ENCODE results near the gene WAS. TPM values are rescaled to one million over a fixed set of nuclear protein-coding genes. Genes with fewer than 3 reads are reported as not detected.

WAS gene
- total and polyA plus RNA-seq, 8 donors: 0.39 to 7.5 (median 1.0) TPM

GRCh38 chrX:48702716-48703115 lies 19.1 kb downstream of the WAS start:
- ATAC-seq: no peak
- Histone ChIP-seq H3K4me1 (no peaks in the 10 kb centered on the region), H3K36me3 (no peaks in the 10 kb centered on the region), H3K27me3 (no peaks in the 10 kb centered on the region), H3K9me3 (no peaks in the 10 kb centered on the region), H3K27ac (no peak overlapping the region), H3K4me3 (no peak overlapping the region)
- no peak for DNase-seq
- 71 to 82% methylated on average over 4 of the region's 4 CpGs for WGBS, 2 donors
- TF ChIP-seq CTCF (IDR thresholded peaks at IDR 0.05): no peak
- FAIRE-seq: no peak
- intact Hi-C loops (cut with DNase I): no loop called here

GRCh38 chrX:48703228-48703627 lies 19.6 kb downstream of the WAS start:
- no peak overlapping the region for H3K4me3 ChIP-seq
- H3K36me3 ChIP-seq: no peaks in the 10 kb centered on the region
- H3K4me1 ChIP-seq: no peaks in the 10 kb centered on the region
- no peaks in the 10 kb centered on the region for H3K9me3 ChIP-seq
- no peak for DNase-seq
- FAIRE-seq: no peak
- no peak for TF ChIP-seq CTCF (IDR thresholded peaks at IDR 0.05)
- 68 to 85% methylated on average over 7 of the region's 7 CpGs for WGBS, 2 donors
- H3K27me3 ChIP-seq: no peaks in the 10 kb centered on the region
- intact Hi-C loops (cut with DNase I): no loop called here
- ATAC-seq: no peak
- H3K27ac ChIP-seq: no peak overlapping the region

- intact Hi-C loops (cut with DNase I): no loop called here
- H3K4me1 ChIP-seq: no peaks in the 10 kb centered on the region
- no peak for TF ChIP-seq CTCF (IDR thresholded peaks at IDR 0.05)
- ATAC-seq: no peak
- no peaks in the 10 kb centered on the region for H3K36me3 ChIP-seq
- FAIRE-seq: no peak
- DNase-seq: no peak
- no peaks in the 10 kb centered on the region for H3K9me3 ChIP-seq
- H3K27ac ChIP-seq: no peak overlapping the region
- WGBS, 2 donors: 58 to 62% methylated on average over 4 of the region's 4 CpGs
- H3K27me3 ChIP-seq: no peaks in the 10 kb centered on the region
- H3K4me3 ChIP-seq: no peak overlapping the region
These were observed 20.3 kb downstream of the WAS start for GRCh38 chrX:48703642-48704481.

DNA sequence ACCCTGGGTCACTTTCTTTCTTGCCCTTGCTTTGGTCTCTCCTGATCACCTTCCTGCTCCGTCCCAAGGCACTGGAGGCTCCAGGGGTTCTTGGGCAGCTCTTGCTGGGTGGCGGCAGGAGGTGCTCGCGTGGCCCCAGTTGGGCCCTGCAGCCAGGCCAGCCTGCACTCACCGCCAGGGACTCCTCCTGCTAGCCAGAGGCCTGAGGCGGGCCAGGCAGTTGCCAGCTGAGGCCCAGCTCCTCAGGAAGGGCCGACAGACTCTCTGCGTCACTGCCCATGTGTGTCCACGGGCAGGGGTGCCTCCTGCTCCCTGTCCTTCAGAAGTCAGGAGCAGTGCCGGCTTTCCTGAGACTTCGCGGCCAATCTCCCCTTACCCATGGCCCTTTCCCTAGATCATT lies 22.3 kb downstream of the WAS start:
- H3K4me3 ChIP-seq: no peak overlapping the region
- no peak overlapping the region for H3K27ac ChIP-seq
- H3K9me3 ChIP-seq: no peaks in the 10 kb centered on the region
- ATAC-seq: no peak
- no peaks in the 10 kb centered on the region for H3K4me1 ChIP-seq
- no peak for FAIRE-seq
- intact Hi-C loops (cut with DNase I): no loop called here
- no peak for TF ChIP-seq CTCF (IDR thresholded peaks at IDR 0.05)
- 83 to 94% methylated on average over 11 to 12 of the region's 12 CpGs for WGBS, 2 donors
- no peaks in the 10 kb centered on the region for H3K27me3 ChIP-seq
- DNase-seq: no peak
- no peaks in the 10 kb centered on the region for H3K36me3 ChIP-seq

DNA sequence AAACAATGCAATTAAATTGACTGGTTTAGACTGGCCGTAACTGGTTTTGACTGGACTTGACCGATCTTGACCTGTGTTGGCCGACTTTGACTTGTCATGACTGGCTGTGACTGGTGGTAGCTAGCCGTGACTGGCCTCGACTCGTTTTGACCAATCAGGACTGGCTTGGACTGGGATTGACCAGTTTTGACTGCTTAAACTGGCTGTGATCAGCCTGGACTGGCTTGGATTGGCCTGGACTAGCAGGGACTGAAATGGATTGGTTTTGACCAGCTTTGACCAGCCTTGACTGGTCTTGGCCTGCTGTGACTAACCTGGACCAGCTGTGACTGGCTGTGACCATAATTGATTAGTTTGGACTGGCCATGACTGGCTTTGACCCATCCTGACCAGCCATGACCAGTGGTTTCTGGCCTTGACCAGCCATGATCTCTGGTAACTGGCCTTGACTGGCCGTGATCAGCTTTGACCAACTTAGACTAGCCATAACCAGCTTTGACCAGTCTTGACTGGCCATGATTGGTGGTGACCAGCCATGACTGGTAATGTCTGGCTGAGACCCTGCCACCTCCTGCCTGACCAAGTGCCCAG lies 26.0 kb downstream of the WAS start:
- H3K9me3 ChIP-seq: no peaks in the 10 kb centered on the region

More for the DNA sequence above, 26.0 kb downstream of the WAS start:
- H3K27me3 ChIP-seq: no peaks in the 10 kb centered on the region
- H3K27ac ChIP-seq: no peak overlapping the region
- 83 to 97% methylated on average over 7 of the region's 7 CpGs for WGBS, 2 donors
- no peaks in the 10 kb centered on the region for H3K4me1 ChIP-seq
- intact Hi-C loops (cut with DNase I): no loop called here
- no peak overlapping the region for H3K4me3 ChIP-seq
- no peak for ATAC-seq
- H3K36me3 ChIP-seq: no peaks in the 10 kb centered on the region
- DNase-seq: no peak
- TF ChIP-seq CTCF (IDR thresholded peaks at IDR 0.05): no peak
- no peak for FAIRE-seq
